ENCODE measurements around the gene DNAH17.
A peak's percentile ranks its signal among the peaks of the same experiment; 100 is the strongest.

Gene DNAH17

DNA sequence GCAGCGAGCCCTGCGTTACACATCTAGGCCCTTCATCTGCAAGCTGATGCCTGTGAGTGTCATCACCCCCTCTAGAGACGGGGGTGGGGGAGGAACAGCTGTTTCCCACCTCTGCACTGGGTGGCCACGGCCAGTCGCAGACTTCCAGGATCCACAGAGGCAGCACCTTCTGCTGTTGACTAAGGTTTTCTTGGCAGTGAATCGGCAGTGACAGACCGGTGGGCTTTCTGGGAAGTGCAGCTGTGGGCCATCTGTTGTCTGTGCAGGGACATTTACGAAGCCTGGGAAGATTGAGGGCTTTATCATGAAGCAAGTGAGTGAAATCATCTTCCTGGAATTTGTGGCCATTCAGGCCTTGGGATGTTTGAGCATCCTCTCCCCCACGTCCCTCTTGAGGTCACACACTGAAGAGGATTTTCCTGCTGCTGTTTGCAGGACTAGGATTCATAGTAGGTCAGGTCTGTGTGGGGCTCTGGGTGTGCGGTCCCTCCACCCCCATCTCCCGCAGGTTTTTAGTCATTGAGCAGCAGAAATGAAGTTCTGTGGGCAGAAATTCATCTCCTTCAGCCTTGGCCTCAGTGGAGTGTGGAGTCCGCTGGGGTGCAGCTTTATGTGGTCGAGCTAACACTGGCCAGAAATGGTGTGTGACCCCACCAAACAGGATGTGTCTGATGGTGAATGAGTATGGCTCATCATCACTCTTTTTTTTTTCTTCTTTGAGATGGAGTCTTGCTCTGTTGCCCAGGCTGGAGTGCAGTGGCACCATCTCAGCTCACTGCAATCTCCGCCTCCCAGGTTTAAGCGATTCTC, 186.8 kb downstream of the DNAH17 start:
- TF ChIP-seq, protein P1, sequence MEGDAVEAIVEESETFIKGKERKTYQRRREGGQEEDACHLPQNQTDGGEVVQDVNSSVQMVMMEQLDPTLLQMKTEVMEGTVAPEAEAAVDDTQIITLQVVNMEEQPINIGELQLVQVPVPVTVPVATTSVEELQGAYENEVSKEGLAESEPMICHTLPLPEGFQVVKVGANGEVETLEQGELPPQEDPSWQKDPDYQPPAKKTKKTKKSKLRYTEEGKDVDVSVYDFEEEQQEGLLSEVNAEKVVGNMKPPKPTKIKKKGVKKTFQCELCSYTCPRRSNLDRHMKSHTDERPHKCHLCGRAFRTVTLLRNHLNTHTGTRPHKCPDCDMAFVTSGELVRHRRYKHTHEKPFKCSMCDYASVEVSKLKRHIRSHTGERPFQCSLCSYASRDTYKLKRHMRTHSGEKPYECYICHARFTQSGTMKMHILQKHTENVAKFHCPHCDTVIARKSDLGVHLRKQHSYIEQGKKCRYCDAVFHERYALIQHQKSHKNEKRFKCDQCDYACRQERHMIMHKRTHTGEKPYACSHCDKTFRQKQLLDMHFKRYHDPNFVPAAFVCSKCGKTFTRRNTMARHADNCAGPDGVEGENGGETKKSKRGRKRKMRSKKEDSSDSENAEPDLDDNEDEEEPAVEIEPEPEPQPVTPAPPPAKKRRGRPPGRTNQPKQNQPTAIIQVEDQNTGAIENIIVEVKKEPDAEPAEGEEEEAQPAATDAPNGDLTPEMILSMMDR (conservative IDR thresholded peaks at IDR 0.05; ENCODE audit: low read depth): no peak
- no peak for DNase-seq (ENCODE audit: low spot score)
- POLR2A ChIA-PET (ENCODE audit: low non-redundant PET): no interaction called here
- CTCF ChIA-PET: interaction anchor here (0.7 to 1.7 kb wide), 3 partner anchors 30 to 139 kb away, joined by 3 to 11 read pairs (median 5); no protein-coding TSS in a partner anchor
- peak overlapping the region; percentile 66 for H3K27ac ChIP-seq

DNA sequence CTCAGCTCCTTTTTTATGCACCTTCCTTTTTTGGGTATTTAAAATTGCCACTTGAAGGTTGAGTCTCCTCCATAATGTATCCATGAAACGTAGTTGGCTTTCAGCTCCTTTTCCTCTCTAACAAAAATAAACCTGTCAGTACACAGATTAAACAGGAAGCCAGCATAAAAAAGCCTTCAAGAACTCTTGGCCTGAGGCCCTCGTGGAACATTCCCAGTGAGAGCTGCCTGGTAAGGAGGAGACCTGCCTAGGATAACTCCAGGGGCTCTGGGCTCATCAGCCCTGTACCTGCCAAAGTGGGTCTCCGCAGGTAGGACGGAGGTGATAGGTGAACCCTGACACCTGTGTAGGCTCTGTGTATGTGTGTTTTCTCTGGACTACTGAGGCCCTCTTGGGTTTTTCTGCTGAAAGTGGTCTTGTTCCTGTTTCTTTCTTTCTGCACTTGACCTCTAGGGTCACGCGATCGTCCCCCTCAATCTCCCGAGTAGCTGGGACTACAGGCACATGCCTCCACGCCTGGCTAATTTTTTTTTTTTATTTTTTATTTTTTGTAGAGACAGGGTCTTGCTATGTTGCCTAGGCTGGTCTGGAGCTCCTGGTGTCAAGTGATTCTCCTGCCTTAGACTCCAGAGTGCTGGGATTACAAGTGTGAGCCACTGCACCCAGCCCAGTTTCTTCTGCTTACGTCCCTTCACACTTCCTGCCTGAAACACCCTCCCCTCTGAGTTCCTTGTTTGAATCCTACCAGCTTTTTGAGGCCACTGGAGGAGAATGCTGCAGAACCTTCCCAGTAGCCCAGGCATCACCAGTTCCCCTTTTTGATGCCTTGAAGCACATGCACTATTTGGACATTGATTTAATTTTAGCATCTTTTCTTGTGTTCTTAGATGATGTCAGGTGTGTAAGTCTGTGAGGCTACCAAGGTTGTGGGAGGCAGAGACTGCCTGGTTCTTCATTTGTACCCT, 188.9 kb downstream of the DNAH17 start:
- peak overlapping the region; percentile 26; the same call in 1 of the 2 replicates for H3K27ac ChIP-seq
- TF ChIP-seq, protein P1 (conservative IDR thresholded peaks at IDR 0.05; ENCODE audit: low read depth): no peak
- ChIA-PET POLR2A (ENCODE audit: low non-redundant PET) (no interaction called here), CTCF (interaction anchor here (0.6 to 0.9 kb wide), 2 partner anchors 28 to 49 kb away, joined by 4 to 5 read pairs; no protein-coding TSS in a partner anchor)
- DNase-seq (ENCODE audit: low spot score): no peak

DNA sequence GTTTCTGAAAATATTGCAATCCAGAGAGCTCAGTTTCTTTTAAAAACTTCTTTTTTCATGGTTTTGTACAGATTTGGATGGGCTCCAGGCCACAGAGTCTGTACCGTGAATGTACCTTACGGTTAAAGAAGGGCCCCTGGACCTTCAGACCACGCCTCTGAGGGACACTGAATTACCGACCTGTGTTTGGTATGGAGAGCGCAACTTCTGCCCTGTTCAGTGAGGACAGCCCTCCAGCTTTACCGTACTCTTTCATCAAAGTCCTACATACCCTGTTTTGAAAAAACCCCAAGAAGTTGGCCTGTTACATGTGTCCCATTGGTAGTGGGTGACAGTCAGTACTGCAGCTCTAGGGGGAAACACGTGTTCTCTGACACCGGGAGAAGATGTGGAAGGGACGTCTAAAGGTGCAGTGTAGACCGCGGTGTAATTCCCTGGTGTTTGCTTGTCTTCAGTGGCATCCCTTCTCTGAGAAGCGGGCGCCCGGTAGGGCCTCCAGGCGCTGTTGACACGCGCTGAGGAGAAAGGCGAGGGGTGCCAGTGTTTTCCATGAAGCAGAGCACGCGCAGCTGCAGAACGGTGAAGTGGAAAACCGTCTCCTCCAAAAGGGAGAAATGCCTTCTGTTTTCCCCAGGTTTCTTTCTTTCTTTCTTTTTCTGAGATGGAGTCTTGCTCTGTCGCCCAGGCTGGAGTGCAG, 192.6 kb downstream of the DNAH17 start:
- POLR2A ChIA-PET (ENCODE audit: low non-redundant PET): no interaction called here
- TF ChIP-seq, protein P1 (conservative IDR thresholded peaks at IDR 0.05; ENCODE audit: low read depth): no peak
- peak overlapping the region; percentile 79 for H3K27ac ChIP-seq
- no peak for DNase-seq (ENCODE audit: low spot score)
- CTCF ChIA-PET: interaction anchor here (1.0 kb wide), 1 partner anchor 37 kb away, joined by 8 read pairs; no protein-coding TSS in a partner anchor

DNA sequence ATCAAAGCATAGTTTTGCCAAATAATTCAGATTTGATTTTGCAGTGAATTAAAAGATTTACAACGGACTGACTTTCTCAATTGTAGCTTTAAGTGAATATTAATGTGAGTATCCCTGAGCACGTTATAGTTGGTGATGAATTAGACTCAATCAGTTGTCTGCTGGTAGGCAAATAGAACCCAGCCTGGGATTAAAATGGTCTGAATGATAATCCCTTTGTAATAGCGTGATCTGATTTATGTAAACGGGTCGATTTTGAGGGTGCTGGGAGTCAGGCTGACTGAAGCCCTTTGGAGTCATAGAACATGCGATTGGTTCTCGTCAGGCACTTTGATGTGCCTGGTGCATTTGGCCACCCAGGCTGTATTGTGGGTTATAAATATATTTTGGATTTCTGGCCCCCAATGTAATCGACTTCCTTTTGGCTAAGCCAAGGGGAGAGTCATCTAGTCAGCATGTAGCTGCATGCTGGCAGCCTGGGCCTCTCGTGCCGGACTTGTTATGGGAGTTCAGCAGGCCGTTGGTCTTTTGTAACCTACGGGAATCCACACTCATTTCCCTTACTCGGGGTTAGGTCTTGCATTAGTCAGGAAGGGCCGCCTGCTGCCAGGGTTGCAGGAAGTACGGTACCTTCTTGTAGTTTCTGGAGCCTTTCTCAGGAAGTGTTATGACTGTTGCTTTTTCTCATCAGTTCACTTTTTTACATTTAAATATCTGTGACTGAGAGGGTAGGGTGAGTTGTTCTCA, 193.3 kb downstream of the DNAH17 start:
- ChIA-PET POLR2A (ENCODE audit: low non-redundant PET) (no interaction called here), CTCF (interaction anchor here (1.0 kb wide), 1 partner anchor 38 kb away, joined by 8 read pairs; no protein-coding TSS in a partner anchor)
- TF ChIP-seq, protein P1 (conservative IDR thresholded peaks at IDR 0.05; ENCODE audit: low read depth): no peak
- DNase-seq (ENCODE audit: low spot score): peak; percentile 95
- peak overlapping the region; percentile 79 for H3K27ac ChIP-seq

DNA sequence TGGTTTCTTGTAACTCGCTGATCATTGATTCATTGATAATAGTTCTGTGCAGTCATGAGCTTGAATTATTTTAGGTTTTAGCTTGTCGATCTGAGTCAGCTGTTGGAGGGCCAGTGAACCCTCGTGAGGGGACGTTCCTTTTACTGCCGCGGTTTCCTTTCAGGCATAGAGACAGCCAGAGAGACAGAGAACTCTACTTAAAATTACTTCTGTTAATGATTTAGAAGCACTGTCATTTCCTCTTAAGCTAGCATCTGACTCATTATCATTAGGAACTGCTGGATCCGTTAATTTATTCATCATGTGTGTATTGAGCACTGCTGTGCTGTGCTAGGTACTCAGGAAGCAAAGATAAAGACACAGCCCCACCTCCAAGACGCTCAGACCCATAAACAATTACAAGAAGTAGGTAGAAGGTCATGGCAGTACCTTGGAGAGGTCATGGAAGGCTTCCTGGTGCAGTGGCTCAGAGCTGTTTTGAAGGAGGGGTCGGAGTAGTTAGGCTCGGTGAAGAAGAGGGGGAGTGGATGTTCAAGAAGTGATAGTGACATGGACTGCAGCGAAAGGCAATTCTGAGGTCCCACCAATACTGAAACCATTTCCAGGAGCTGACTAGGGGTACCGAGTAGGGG, 195.5 kb downstream of the DNAH17 start:
- CTCF ChIA-PET: interaction anchor here (0.5 to 1.0 kb wide), 2 partner anchors 21 to 28 kb away, joined by 3 read pairs; no protein-coding TSS in a partner anchor
- TF ChIP-seq, protein P1 (conservative IDR thresholded peaks at IDR 0.05; ENCODE audit: low read depth): no peak
- POLR2A ChIA-PET (ENCODE audit: low non-redundant PET): interaction anchor here (0.6 kb wide), 2 partner anchors 112 to 355 kb away, joined by 3 to 7 read pairs; no protein-coding TSS in a partner anchor
- no peak for DNase-seq (ENCODE audit: low spot score)
- H3K27ac ChIP-seq: no peak overlapping the region
